HepG2 (cell line): Measurements from ENCODE around the gene TTC31. TPM values are rescaled to one million over a fixed set of nuclear protein-coding genes. Genes with fewer than 3 reads are reported as not detected.

Experiments
- ATAD3A ChIP-seq: sonication (generic); formaldehyde crosslinking; IDR thresholded peaks from 2 replicates; pipeline ENCODE4 v1.4.0; 2020; ENCODE audit warnings: missing genetic modification reagents
- EHMT2 ChIP-seq: fragments of 200-600 bp; sonication (generic); IDR thresholded peaks from 2 replicates; pipeline ENCODE4 v1.7.0; 2017; ENCODE audit warnings: antibody characterized with exemption, low read depth, low read length, borderline replicate concordance
- ETV5 ChIP-seq: IDR thresholded peaks from 2 replicates; pipeline ENCODE4 v1.6.1; 2018; ENCODE audit warnings: missing biosample characterization, missing genetic modification reagents, inconsistent platforms, borderline replicate concordance
- HDAC6 ChIP-seq: fragments of 200-600 bp; sonication (generic); IDR thresholded peaks from 2 replicates; pipeline ENCODE4 v1.7.0; 2017; ENCODE audit warnings: mild to moderate bottlenecking, antibody characterized with exemption, low read length, low read depth
- NR3C1 ChIP-seq: sonication (generic); formaldehyde crosslinking; IDR thresholded peaks from 2 replicates; pipeline ENCODE4 v1.4.0; 2020; ENCODE audit warnings: missing genetic modification reagents
- PBX3 ChIP-seq: sonication (generic); formaldehyde crosslinking; IDR thresholded peaks from 2 replicates; pipeline ENCODE4 v1.8.1; 2023; ENCODE audit warnings: missing genetic modification reagents, inconsistent platforms, borderline replicate concordance
- RFX1 ChIP-seq: fragments of 450-650 bp; IDR thresholded peaks from 2 replicates; pipeline ENCODE4 v1.6.1; 2017
- RFX5 ChIP-seq: IDR thresholded peaks from 2 replicates; pipeline ENCODE4 v1.6.1; 2011; ENCODE audit warnings: low read depth, low read length, improper control_type of control experiment
- SRSF1 ChIP-seq: fragments of 200-400 bp; formaldehyde crosslinking; optimal IDR thresholded peaks from 2 replicates; pipeline ENCODE3; 2017; ENCODE audit warnings: mild to moderate bottlenecking, low read depth, low read length, moderate library complexity
- SUZ12 ChIP-seq: fragments of 150-350 bp; IDR thresholded peaks from 2 replicates; pipeline ENCODE4 v1.6.1; 2014; ENCODE audit warnings: low read depth, low read length
- ZBED4 ChIP-seq: sonication (generic); formaldehyde crosslinking; IDR thresholded peaks from 2 replicates; pipeline ENCODE4 v1.4.0; 2020; ENCODE audit warnings: missing genetic modification reagents, borderline replicate concordance
- ZNF138 ChIP-seq: sonication (generic); formaldehyde crosslinking; IDR thresholded peaks from 2 replicates; pipeline ENCODE4 v1.5.0; 2020; ENCODE audit warnings: mild to moderate bottlenecking, low read depth, missing genetic modification reagents
- ZNF230 ChIP-seq: sonication (generic); formaldehyde crosslinking; IDR thresholded peaks from 2 replicates; pipeline ENCODE4 v1.4.0; 2020; ENCODE audit warnings: mild to moderate bottlenecking, missing genetic modification reagents
- ZNF282 ChIP-seq: fragments of 450-650 bp; IDR thresholded peaks from 2 replicates; pipeline ENCODE4 v1.6.1; 2018; ENCODE audit not compliant: partially characterized antibody
- ZNF773 ChIP-seq: sonication (generic); formaldehyde crosslinking; IDR thresholded peaks from 2 replicates; pipeline ENCODE4 v1.4.0; 2020; ENCODE audit warnings: missing genetic modification reagents, borderline replicate concordance
- polyA plus RNA-seq, 8 experiments: library from polyadenylated mRNA; depleted of rRNA in 3 of 8; stranded (reverse) in 7 of 8; unstranded in 1 of 8; fragments of >200 nt; fragmentation: Illumina TruSeq in 4 of 8; extraction: Trizol in 4 of 8; gene quantifications; 2 replicates each; pipeline versions ENCODE4 v1.2.1 to v1.2.3, GENCODE V29; 2011 to 2016; ENCODE audit warnings: low read depth in 4 of 8, missing spikeins in 1 of 8, mixed read lengths in 1 of 8; ENCODE audit not compliant: insufficient read depth in 1 of 8
- total RNA-seq, 5 experiments: library from RNA; depleted of rRNA; stranded (reverse); fragments of >200 nt; fragmentation: Illumina TruSeq; extraction: Trizol; gene quantifications; 2 replicates each; pipeline ENCODE4 v1.2.3, GENCODE V29; 2016; ENCODE audit warnings: low read depth in 1 of 5
- TF ChIP-seq, protein P1 (sequence below), 2 experiments: IDR thresholded peaks; 2 replicates each; pipeline ENCODE4 v1.6.1; 2011 to 2012; ENCODE audit warnings: low read length in 2 of 2, borderline replicate concordance in 1 of 2, low read depth in 1 of 2, mild to moderate bottlenecking in 1 of 2, moderate library complexity in 1 of 2
- TF ChIP-seq, protein P2 (sequence below): sonication (generic); formaldehyde crosslinking; conservative IDR thresholded peaks from 2 replicates; pipeline ENCODE4 v1.4.0; 2020; ENCODE audit warnings: missing genetic modification reagents

TTC31 gene
- total and polyA plus RNA-seq, 2 of the 13 experiments (the other 11 are each of a cell fraction or from before 2014, with no cell fraction given) = 28.3 to 39.5 TPM

DNA sequence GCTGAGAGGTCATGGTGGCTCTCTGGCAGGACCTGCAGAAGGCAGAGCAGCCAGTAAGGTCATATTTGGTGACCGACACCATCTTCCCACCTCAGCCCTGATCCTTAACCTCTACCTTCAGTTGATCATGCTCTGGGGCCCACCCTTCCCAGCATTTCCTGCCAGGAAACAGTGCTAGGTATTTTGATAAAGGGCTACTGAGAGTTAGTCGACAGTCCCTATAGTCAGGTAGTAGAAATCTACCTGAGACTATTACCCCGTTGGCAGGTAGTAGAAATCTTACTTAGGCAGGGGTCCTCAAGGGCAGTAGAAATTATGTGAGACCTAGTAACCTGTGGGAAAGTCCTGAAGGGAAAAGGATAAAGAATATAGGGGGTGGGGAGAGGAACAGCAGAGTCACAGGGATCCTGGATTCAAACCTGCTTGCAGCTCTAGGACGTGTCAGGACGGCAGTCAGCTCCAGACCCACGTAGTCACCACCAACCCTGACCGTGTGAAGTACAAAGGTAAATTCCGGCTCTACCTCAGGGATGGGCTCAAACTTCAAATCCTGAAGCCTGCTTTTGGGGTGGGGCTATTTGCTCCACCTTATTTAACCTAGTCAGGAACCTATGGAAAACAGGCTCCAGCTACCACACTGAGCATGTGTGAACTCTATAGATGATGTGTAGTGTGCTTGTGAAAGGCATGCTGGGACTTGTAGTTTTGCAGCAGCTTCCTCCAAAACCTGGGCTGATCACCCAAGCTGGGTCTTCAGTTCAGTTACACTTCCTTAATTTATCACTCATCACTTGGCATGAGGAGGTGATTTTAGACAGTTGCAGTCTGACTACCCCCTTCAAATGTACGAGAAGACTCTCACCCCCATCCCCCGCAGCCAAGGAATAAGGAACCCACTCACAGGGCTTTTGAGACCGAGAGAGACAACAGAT lies 43.1 kb downstream of the TTC31 start, which contains the start of gene DQX1 (continued):
- TF ChIP-seq, protein P1, sequence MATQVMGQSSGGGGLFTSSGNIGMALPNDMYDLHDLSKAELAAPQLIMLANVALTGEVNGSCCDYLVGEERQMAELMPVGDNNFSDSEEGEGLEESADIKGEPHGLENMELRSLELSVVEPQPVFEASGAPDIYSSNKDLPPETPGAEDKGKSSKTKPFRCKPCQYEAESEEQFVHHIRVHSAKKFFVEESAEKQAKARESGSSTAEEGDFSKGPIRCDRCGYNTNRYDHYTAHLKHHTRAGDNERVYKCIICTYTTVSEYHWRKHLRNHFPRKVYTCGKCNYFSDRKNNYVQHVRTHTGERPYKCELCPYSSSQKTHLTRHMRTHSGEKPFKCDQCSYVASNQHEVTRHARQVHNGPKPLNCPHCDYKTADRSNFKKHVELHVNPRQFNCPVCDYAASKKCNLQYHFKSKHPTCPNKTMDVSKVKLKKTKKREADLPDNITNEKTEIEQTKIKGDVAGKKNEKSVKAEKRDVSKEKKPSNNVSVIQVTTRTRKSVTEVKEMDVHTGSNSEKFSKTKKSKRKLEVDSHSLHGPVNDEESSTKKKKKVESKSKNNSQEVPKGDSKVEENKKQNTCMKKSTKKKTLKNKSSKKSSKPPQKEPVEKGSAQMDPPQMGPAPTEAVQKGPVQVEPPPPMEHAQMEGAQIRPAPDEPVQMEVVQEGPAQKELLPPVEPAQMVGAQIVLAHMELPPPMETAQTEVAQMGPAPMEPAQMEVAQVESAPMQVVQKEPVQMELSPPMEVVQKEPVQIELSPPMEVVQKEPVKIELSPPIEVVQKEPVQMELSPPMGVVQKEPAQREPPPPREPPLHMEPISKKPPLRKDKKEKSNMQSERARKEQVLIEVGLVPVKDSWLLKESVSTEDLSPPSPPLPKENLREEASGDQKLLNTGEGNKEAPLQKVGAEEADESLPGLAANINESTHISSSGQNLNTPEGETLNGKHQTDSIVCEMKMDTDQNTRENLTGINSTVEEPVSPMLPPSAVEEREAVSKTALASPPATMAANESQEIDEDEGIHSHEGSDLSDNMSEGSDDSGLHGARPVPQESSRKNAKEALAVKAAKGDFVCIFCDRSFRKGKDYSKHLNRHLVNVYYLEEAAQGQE (IDR thresholded peaks at IDR 0.05; ENCODE audit: borderline replicate concordance in 1 of 2, low read depth in 1 of 2, low read length in 2 of 2) = peak in 1 of 2 experiments; percentile 61; a peak in 1 of 4 replicates
- TF ChIP-seq ATAD3A (CRISPR knock-in tag) (no peak), PBX3 (CRISPR knock-in tag) (no peak), NR3C1 (CRISPR knock-in tag) (no peak), ZNF773 (CRISPR knock-in tag) (no peak), EHMT2 (no peak), ETV5 (peak; percentile 88), SRSF1 (no peak), ZNF230 (CRISPR knock-in tag) (peak; percentile 78; the same call in 1 of the 2 replicates), SUZ12 (peak; percentile 75), HDAC6 (no peak), ZNF138 (CRISPR knock-in tag) (peak; percentile 77; the same call in 1 of the 2 replicates), ZBED4 (peak; percentile 50; the same call in 1 of the 2 replicates), RFX5 (0 out of 2 replicates have a peak, but pooled peaks have one; percentile 16), ZNF282 (no peak), RFX1 (no peak)
- TF ChIP-seq, protein P2, sequence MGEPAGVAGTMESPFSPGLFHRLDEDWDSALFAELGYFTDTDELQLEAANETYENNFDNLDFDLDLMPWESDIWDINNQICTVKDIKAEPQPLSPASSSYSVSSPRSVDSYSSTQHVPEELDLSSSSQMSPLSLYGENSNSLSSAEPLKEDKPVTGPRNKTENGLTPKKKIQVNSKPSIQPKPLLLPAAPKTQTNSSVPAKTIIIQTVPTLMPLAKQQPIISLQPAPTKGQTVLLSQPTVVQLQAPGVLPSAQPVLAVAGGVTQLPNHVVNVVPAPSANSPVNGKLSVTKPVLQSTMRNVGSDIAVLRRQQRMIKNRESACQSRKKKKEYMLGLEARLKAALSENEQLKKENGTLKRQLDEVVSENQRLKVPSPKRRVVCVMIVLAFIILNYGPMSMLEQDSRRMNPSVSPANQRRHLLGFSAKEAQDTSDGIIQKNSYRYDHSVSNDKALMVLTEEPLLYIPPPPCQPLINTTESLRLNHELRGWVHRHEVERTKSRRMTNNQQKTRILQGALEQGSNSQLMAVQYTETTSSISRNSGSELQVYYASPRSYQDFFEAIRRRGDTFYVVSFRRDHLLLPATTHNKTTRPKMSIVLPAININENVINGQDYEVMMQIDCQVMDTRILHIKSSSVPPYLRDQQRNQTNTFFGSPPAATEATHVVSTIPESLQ (CRISPR knock-in tag) = no peak
